Duodenal mucosa (tissue), 2 donors: ENCODE results near the gene FTSJ1.
A peak's percentile ranks its signal among the peaks of the same experiment; 100 is the strongest.
"Not testable (repeated sequence)": the region's sequence is repeated elsewhere in the genome, so short reads cannot be mapped to it uniquely, and the experiment has no call there.

ENCODE experiments used
- H3K27ac ChIP-seq: one replicate; pipeline ENCODE4 v1.7.0; 2013; ENCODE audit warnings: low read depth, low read length
- H3K27me3 ChIP-seq, 2 donors: one replicate each; pipeline ENCODE4 v1.7.0; 2013; ENCODE audit warnings: low read length in 2 of 2, control low read depth in 1 of 2; ENCODE audit not compliant: insufficient read depth in 2 of 2, control insufficient read depth in 1 of 2
- H3K36me3 ChIP-seq, 2 donors: one replicate each; pipeline ENCODE4 v1.7.0; 2013; ENCODE audit warnings: low read length in 2 of 2, control low read depth in 1 of 2; ENCODE audit not compliant: insufficient read depth in 2 of 2, control insufficient read depth in 1 of 2
- H3K4me1 ChIP-seq, 2 donors: one replicate each; pipeline ENCODE4 v1.7.0; 2013; ENCODE audit warnings: low read length in 2 of 2, control low read depth in 1 of 2; ENCODE audit not compliant: insufficient read depth in 2 of 2, control insufficient read depth in 1 of 2
- H3K4me3 ChIP-seq, 2 donors: one replicate each; pipeline ENCODE4 v1.7.0; 2013; ENCODE audit warnings: low read length in 2 of 2, low read depth in 1 of 2
- H3K9ac ChIP-seq, 2 donors: one replicate each; pipeline ENCODE4 v1.7.0; 2013; ENCODE audit warnings: low read length in 2 of 2, low read depth in 1 of 2
- H3K9me3 ChIP-seq, 2 donors: one replicate each; pipeline ENCODE4 v1.7.0; 2013; ENCODE audit warnings: low read length in 2 of 2, control low read depth in 1 of 2; ENCODE audit not compliant: control insufficient read depth in 1 of 2

The FTSJ1 gene, protein sequence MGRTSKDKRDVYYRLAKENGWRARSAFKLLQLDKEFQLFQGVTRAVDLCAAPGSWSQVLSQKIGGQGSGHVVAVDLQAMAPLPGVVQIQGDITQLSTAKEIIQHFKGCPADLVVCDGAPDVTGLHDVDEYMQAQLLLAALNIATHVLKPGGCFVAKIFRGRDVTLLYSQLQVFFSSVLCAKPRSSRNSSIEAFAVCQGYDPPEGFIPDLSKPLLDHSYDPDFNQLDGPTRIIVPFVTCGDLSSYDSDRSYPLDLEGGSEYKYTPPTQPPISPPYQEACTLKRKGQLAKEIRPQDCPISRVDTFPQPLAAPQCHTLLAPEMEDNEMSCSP

DNA sequence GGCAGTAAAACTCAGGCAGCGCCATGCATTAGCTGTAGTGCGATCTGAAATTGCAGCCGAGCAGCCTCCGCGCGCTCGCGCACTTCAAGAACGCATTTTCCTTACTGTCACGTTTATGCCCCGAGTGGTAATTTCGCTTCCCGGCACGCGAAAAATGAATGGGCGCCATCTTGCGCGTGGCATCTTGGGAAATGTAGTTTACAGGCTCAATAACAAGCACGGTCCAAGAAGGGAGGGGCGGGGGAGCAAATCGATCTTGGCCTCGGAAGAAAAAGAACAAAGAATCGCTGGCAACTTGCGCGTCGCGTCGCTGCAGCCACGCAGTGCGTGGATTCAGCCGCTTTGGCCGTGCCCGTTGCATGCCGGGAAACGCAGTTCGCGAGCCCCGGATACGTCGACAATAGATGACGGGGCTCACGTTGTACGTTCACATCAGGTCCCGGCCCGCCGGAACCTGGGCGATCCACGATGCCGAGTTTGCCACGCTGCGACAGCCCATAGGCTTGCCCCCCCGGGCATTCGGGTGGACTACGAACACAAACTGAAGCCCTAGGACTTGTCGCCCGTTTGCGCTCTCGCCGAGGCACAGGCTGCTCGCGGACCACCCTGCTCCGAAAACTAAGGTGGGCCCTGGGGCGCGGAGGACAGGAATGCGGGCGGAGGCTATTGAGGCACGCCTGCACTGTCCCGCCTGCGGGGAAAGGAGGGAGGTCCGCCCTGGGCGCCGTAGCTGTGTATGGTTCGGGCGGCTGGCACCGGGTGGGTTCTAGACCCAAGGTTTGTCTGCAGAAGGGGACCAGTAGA lies at the start of gene FTSJ1:
FTSJ1 (plus strand) TSS at position 426 of the 804 bp plus-strand sequence. CDS start 1,849 bp downstream, outside the sequence.
- Histone ChIP-seq H3K27ac (peak within 1 kb of the TSS; percentile 32), H3K27me3 (no peaks in the 10 kb centered on the region), H3K9me3 (no peaks in the 10 kb centered on the region), H3K9ac (peak within 1 kb of the TSS; percentile 77 to 83), H3K4me3 (peak within 1 kb of the TSS; percentile 81 to 83), H3K4me1 (peaks cover 3 to 14% of the 10 kb centered on the region in 2 donors), H3K36me3 (peaks cover 3% of the 10 kb centered on the region in 2 donors)

- H3K27ac ChIP-seq, H3K36me3 ChIP-seq, H3K4me1 ChIP-seq, H3K9me3 ChIP-seq, H3K9ac ChIP-seq, H3K4me3 ChIP-seq, H3K27me3 ChIP-seq: not testable (repeated sequence)
Observed at GRCh38 chrX:48427027-48427716, 48.8 kb upstream of the FTSJ1 start.

DNA sequence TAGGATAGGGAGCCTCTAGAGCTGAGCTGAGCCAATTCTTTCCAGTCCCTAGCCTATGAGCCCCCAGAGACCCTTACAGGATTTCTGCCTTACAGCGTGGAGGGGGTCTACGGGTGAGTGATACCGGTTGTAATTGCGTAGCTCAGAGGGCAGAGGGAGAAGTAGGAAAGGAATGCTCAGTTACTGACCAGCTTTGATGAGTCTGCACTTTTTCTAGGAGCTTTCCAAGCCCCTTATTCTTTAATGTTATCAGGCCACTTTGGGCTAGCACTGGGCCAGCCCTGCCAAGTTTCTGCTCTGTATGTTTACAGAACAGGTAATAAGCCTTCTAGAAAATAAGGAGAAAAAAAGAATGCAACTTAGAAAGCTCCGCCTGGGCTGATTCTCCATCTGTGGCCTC lies 46.4 kb upstream of the FTSJ1 start:
- not testable (repeated sequence) for H3K27me3 ChIP-seq, H3K36me3 ChIP-seq, H3K27ac ChIP-seq, H3K9ac ChIP-seq, H3K4me3 ChIP-seq, H3K9me3 ChIP-seq, H3K4me1 ChIP-seq

- not testable (repeated sequence) for H3K4me1 ChIP-seq, H3K36me3 ChIP-seq, H3K27me3 ChIP-seq, H3K9me3 ChIP-seq, H3K4me3 ChIP-seq, H3K27ac ChIP-seq, H3K9ac ChIP-seq
Observed at GRCh38 chrX:48430166-48430565, 45.8 kb upstream of the FTSJ1 start.

DNA sequence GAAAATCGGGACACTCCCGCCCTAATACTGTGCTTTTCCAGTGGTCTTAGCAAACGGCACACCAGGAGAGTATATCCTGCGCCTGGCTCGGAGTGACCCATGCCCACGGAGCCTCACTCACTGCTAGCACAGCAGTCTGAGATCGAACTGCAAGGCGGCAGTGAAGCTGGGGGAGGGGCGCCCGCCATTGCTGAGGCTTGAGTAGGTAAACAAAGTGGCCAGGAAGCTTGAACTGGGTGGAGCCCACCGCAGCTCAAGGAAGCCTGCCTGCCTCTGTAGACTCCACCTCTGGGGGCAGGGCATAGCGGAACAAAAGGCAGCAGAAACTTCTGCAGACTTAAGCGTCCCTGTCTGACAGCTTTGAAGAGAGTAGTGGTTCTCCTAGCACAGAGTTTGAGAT lies 42.3 kb upstream of the FTSJ1 start:
- not testable (repeated sequence) for H3K36me3 ChIP-seq, H3K9me3 ChIP-seq, H3K27ac ChIP-seq, H3K4me3 ChIP-seq, H3K9ac ChIP-seq, H3K4me1 ChIP-seq, H3K27me3 ChIP-seq

- H3K4me3 ChIP-seq, H3K9me3 ChIP-seq, H3K36me3 ChIP-seq, H3K27me3 ChIP-seq, H3K27ac ChIP-seq, H3K4me1 ChIP-seq, H3K9ac ChIP-seq: not testable (repeated sequence)
Observed at GRCh38 chrX:48447201-48447600, 28.8 kb upstream of the FTSJ1 start.

DNA sequence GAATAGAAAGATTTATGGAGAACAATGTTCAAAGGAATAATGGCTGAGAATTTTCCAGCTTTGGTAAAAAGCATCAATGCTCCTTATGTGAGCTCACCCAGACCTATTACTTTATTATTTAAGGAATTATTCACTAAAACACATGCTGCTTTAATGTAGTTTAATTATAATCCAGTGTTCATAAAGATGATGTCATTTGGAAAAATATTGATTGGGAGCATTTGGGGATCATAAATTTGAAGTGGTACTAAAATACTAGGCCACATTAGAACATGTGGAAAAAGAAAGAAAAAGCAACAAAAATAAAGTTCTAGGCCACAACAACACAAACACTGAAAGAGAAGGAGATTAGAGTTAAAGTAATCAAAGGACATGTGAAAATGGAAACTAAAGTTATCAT lies 25.9 kb upstream of the FTSJ1 start:
- Histone ChIP-seq H3K4me1 (no peaks in the 10 kb centered on the region), H3K27ac (no peak overlapping the region), H3K4me3 (no peak overlapping the region)

DNA sequence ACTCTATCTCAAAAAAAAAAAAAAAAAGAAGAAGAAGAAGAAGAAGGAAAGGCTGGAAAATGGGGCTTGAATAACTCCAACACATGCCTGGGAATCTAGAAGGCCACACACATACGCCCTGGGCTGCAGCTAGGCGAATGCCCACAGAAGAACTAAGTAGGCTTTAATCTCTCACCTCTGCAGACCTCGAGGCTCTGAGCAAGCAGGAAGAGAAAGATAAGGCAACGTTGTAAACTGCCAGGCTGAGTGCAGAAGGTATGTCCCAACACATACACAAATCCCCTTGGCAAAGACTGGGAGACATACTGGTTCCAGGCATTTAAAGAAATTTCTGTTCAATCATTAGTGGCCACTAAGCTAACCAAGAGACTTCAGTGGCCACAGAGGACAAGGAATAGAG lies 24.3 kb upstream of the FTSJ1 start:
- no peaks in the 10 kb centered on the region for H3K9me3 ChIP-seq
- no peak overlapping the region for H3K9ac ChIP-seq
- no peaks in the 10 kb centered on the region for H3K27me3 ChIP-seq
- no peak overlapping the region for H3K4me3 ChIP-seq
- H3K36me3 ChIP-seq = no peaks in the 10 kb centered on the region
- no peaks in the 10 kb centered on the region for H3K4me1 ChIP-seq
- H3K27ac ChIP-seq = no peak overlapping the region

More for the DNA sequence above, 25.9 kb upstream of the FTSJ1 start:
- Histone ChIP-seq H3K36me3 (no peaks in the 10 kb centered on the region), H3K9me3 (no peaks in the 10 kb centered on the region), H3K27me3 (no peaks in the 10 kb centered on the region), H3K9ac (no peak overlapping the region)

- H3K36me3 ChIP-seq = no peaks in the 10 kb centered on the region
- no peak overlapping the region for H3K9ac ChIP-seq
- no peaks in the 10 kb centered on the region for H3K9me3 ChIP-seq
- no peaks in the 10 kb centered on the region for H3K27me3 ChIP-seq
- H3K4me3 ChIP-seq = no peak overlapping the region
- H3K4me1 ChIP-seq = no peaks in the 10 kb centered on the region
- H3K27ac ChIP-seq = no peak overlapping the region
Observed at GRCh38 chrX:48456628-48457331, 19.2 kb upstream of the FTSJ1 start.

- no peak overlapping the region for H3K9ac ChIP-seq
- no peak overlapping the region for H3K27ac ChIP-seq
- no peaks in the 10 kb centered on the region for H3K4me1 ChIP-seq
- H3K9me3 ChIP-seq = no peaks in the 10 kb centered on the region
- no peak overlapping the region for H3K4me3 ChIP-seq
- no peaks in the 10 kb centered on the region for H3K27me3 ChIP-seq
- H3K36me3 ChIP-seq = no peaks in the 10 kb centered on the region
Observed at GRCh38 chrX:48458711-48459110, 17.3 kb upstream of the FTSJ1 start.
